Mucosa of stomach (tissue), 1 donor: ENCODE data around the gene ASCC2.
"Not testable (repeated sequence)": the region's sequence is repeated elsewhere in the genome, so short reads cannot be mapped to it uniquely, and the experiment has no call there.

ENCODE experiments used
- H3K27me3 ChIP-seq: one replicate; pipeline ENCODE4 v1.7.0; 2013; ENCODE audit warnings: mild to moderate bottlenecking, low read length; ENCODE audit not compliant: control insufficient read depth, insufficient read depth
- H3K36me3 ChIP-seq: one replicate; pipeline ENCODE4 v1.7.0; 2013; ENCODE audit warnings: low read length; ENCODE audit not compliant: control insufficient read depth, insufficient read depth
- H3K4me1 ChIP-seq: one replicate; pipeline ENCODE4 v1.7.0; 2013; ENCODE audit warnings: mild to moderate bottlenecking, low read length; ENCODE audit not compliant: control insufficient read depth, insufficient read depth
- H3K4me3 ChIP-seq: one replicate; pipeline ENCODE4 v1.7.0; 2013; ENCODE audit warnings: low read length
- H3K9ac ChIP-seq: one replicate; pipeline ENCODE4 v1.7.0; 2013; ENCODE audit warnings: mild to moderate bottlenecking, low read length, moderate library complexity
- H3K9me3 ChIP-seq: one replicate; pipeline ENCODE4 v1.7.0; 2013; ENCODE audit warnings: mild to moderate bottlenecking, low read length, moderate library complexity; ENCODE audit not compliant: control insufficient read depth
- donor health status: Pancreatic carcinoma.

ASCC2 gene

GRCh38 chr22:29757096-29757495, 81.0 kb downstream of the ASCC2 start:
- Histone ChIP-seq H3K4me1 (no peaks in the 10 kb centered on the region), H3K36me3 (no peaks in the 10 kb centered on the region), H3K4me3 (no peak overlapping the region), H3K27me3 (no peaks in the 10 kb centered on the region), H3K9ac (no peak overlapping the region), H3K9me3 (no peaks in the 10 kb centered on the region)

GRCh38 chr22:29756341-29756740, 81.7 kb downstream of the ASCC2 start:
- Histone ChIP-seq H3K4me3 (no peak overlapping the region), H3K4me1 (no peaks in the 10 kb centered on the region), H3K27me3 (no peaks in the 10 kb centered on the region), H3K36me3 (no peaks in the 10 kb centered on the region), H3K9ac (no peak overlapping the region), H3K9me3 (no peaks in the 10 kb centered on the region)

- no peaks in the 10 kb centered on the region for H3K4me1 ChIP-seq
- no peaks in the 10 kb centered on the region for H3K27me3 ChIP-seq
- no peaks in the 10 kb centered on the region for H3K36me3 ChIP-seq
- no peak overlapping the region for H3K9ac ChIP-seq
- H3K4me3 ChIP-seq = no peak overlapping the region
- no peaks in the 10 kb centered on the region for H3K9me3 ChIP-seq
Observed at GRCh38 chr22:29755889-29756288, 82.2 kb downstream of the ASCC2 start.

GRCh38 chr22:29754658-29755395, 83.2 kb downstream of the ASCC2 start:
- not testable (repeated sequence) for H3K9me3 ChIP-seq, H3K4me3 ChIP-seq, H3K27me3 ChIP-seq, H3K9ac ChIP-seq, H3K36me3 ChIP-seq, H3K4me1 ChIP-seq

- Histone ChIP-seq H3K9ac (no peak overlapping the region), H3K9me3 (no peaks in the 10 kb centered on the region), H3K4me1 (no peaks in the 10 kb centered on the region), H3K36me3 (no peaks in the 10 kb centered on the region), H3K27me3 (no peaks in the 10 kb centered on the region), H3K4me3 (no peak overlapping the region)
Observed at GRCh38 chr22:29753808-29754657, 84.0 kb downstream of the ASCC2 start.

GRCh38 chr22:29751669-29752068, 86.4 kb downstream of the ASCC2 start:
- no peaks in the 10 kb centered on the region for H3K4me1 ChIP-seq
- no peaks in the 10 kb centered on the region for H3K9me3 ChIP-seq
- H3K9ac ChIP-seq = no peak overlapping the region
- H3K36me3 ChIP-seq = no peaks in the 10 kb centered on the region
- H3K27me3 ChIP-seq = no peaks in the 10 kb centered on the region
- no peak overlapping the region for H3K4me3 ChIP-seq

GRCh38 chr22:29750559-29751538, 87.2 kb downstream of the ASCC2 start:
- no peaks in the 10 kb centered on the region for H3K27me3 ChIP-seq
- no peaks in the 10 kb centered on the region for H3K4me1 ChIP-seq
- no peaks in the 10 kb centered on the region for H3K9me3 ChIP-seq
- no peak overlapping the region for H3K4me3 ChIP-seq
- H3K9ac ChIP-seq = no peak overlapping the region
- no peaks in the 10 kb centered on the region for H3K36me3 ChIP-seq

- Histone ChIP-seq H3K9ac (no peak overlapping the region), H3K9me3 (no peaks in the 10 kb centered on the region), H3K4me3 (no peak overlapping the region), H3K27me3 (no peaks in the 10 kb centered on the region), H3K36me3 (no peaks in the 10 kb centered on the region), H3K4me1 (no peaks in the 10 kb centered on the region)
Observed at GRCh38 chr22:29750029-29750428, 88.0 kb downstream of the ASCC2 start.

GRCh38 chr22:29748248-29748893, 89.7 kb downstream of the ASCC2 start:
- Histone ChIP-seq H3K4me1 (no peaks in the 10 kb centered on the region), H3K36me3 (no peaks in the 10 kb centered on the region), H3K9me3 (no peaks in the 10 kb centered on the region), H3K4me3 (no peak overlapping the region), H3K9ac (no peak overlapping the region), H3K27me3 (no peaks in the 10 kb centered on the region)

- no peaks in the 10 kb centered on the region for H3K27me3 ChIP-seq
- no peak overlapping the region for H3K9ac ChIP-seq
- H3K4me1 ChIP-seq = no peaks in the 10 kb centered on the region
- H3K4me3 ChIP-seq = no peak overlapping the region
- no peaks in the 10 kb centered on the region for H3K9me3 ChIP-seq
- no peaks in the 10 kb centered on the region for H3K36me3 ChIP-seq
Observed at GRCh38 chr22:29747832-29748231, 90.2 kb downstream of the ASCC2 start.

GRCh38 chr22:29744902-29745301, 93.2 kb downstream of the ASCC2 start:
- no peaks in the 10 kb centered on the region for H3K9me3 ChIP-seq
- no peak overlapping the region for H3K9ac ChIP-seq
- no peaks in the 10 kb centered on the region for H3K27me3 ChIP-seq
- no peaks in the 10 kb centered on the region for H3K36me3 ChIP-seq
- no peak overlapping the region for H3K4me3 ChIP-seq
- H3K4me1 ChIP-seq = no peaks in the 10 kb centered on the region
